Panc1 (cell line): Measurements from ENCODE around the gene OR51V1. TPM values are rescaled to one million over a fixed set of nuclear protein-coding genes. Genes with fewer than 3 reads are reported as not detected.

Source experiments
- ATAC-seq: fragments of 200-7000 bp; cut with Tn5 transposase; 2 replicates; pipeline ENCODE4 v1.9.1; 2020; ENCODE audit warnings: mild to moderate bottlenecking, moderate library complexity
- BruUV-seq: library from RNA; stranded (reverse); fragments of 400-500 nt; replicated peaks from 2 replicates; lab custom pipeline; 2021; lab: Mats Ljungman, UMichigan
- CTCF ChIA-PET: fragments of 300-600 bp; sonication (Branson Sonifier 250); formaldehyde crosslinking; loops from one replicate; lab custom pipeline; 2022; ENCODE audit warnings: antibody characterized with exemption; lab: Charles Lee
- POLR2A ChIA-PET: fragments of 300-600 bp; sonication (Branson Sonifier 250); formaldehyde crosslinking; loops from one replicate; lab custom pipeline; 2022; ENCODE audit warnings: antibody characterized with exemption; lab: Charles Lee
- DNase-seq: peaks from one replicate; pipeline ENCODE4 v3.0.0-alpha.2; 2010; ENCODE audit warnings: low read depth, low spot score
- H3K27ac ChIP-seq: 2 replicates; pipeline ENCODE4 v1.5.1; 2011; ENCODE audit warnings: mild to moderate bottlenecking, low read length, inconsistent platforms
- H3K27me3 ChIP-seq: fragments of 200-500 bp; sonication (Bioruptor generic); 2 replicates; pipeline ENCODE4 v1.6.0; 2014; ENCODE audit warnings: low read length, inconsistent platforms; ENCODE audit not compliant: control insufficient read depth, insufficient read depth
- H3K36me3 ChIP-seq: fragments of 200-500 bp; sonication (Bioruptor generic); 2 replicates; pipeline ENCODE4 v1.5.1; 2014; ENCODE audit warnings: inconsistent platforms, mild to moderate bottlenecking, low read length, moderate library complexity; ENCODE audit not compliant: control insufficient read depth, insufficient read depth
- H3K4me1 ChIP-seq: 2 replicates; pipeline ENCODE4 v1.5.1; 2011; ENCODE audit warnings: inconsistent platforms, mild to moderate bottlenecking, low read length, moderate library complexity; ENCODE audit not compliant: control insufficient read depth, insufficient read depth
- H3K4me3 ChIP-seq, 2 experiments: 2 replicates each; pipeline ENCODE4 v1.5.1; 2011 to 2012; ENCODE audit warnings: low read depth in 2 of 2, low read length in 2 of 2, mild to moderate bottlenecking in 2 of 2, inconsistent platforms in 1 of 2, moderate library complexity in 1 of 2
- H3K9me3 ChIP-seq: fragments of 200-500 bp; sonication (Bioruptor generic); 2 replicates; pipeline ENCODE4 v1.5.1; 2014; ENCODE audit warnings: low read depth, mild to moderate bottlenecking, inconsistent platforms, low read length, moderate library complexity; ENCODE audit not compliant: control insufficient read depth, insufficient read depth
- POLR2AphosphoS5 ChIP-seq: IDR thresholded peaks from 2 replicates; pipeline ENCODE4 v1.6.1; 2012; ENCODE audit warnings: mild to moderate bottlenecking, low read depth, low read length, moderate library complexity
- REST ChIP-seq, 2 experiments: IDR thresholded peaks; 2 replicates each; pipeline ENCODE4 v1.6.1; 2011 to 2012; ENCODE audit warnings: low read depth in 2 of 2, control low read depth in 1 of 2, low read length in 1 of 2, mild to moderate bottlenecking in 1 of 2, moderate library complexity in 1 of 2; ENCODE audit not compliant: insufficient read depth in 1 of 2
- SIN3A ChIP-seq: IDR thresholded peaks from 2 replicates; pipeline ENCODE4 v1.6.1; 2012; ENCODE audit warnings: low read depth, mild to moderate bottlenecking, low read length, moderate library complexity, borderline replicate concordance; ENCODE audit not compliant: insufficient read depth
- TCF7L2 ChIP-seq: IDR thresholded peaks from 2 replicates; pipeline ENCODE4 v1.6.1; 2011; ENCODE audit warnings: mild to moderate bottlenecking, low read depth, low read length, inconsistent platforms
- in situ Hi-C: cut with HindIII; loops from 2 replicates; pipeline ENCODE4 v1.10.0; 2016; ENCODE audit warnings: low sequenced_read_pairs, low pct_unique_long_range_greater_than_20kb
- intact Hi-C: fragments of 100-400 bp; cut with micrococcal nuclease; formaldehyde crosslinking; loops from one replicate; pipeline ENCODE4 v1.10.0; 2022; ENCODE audit not compliant: unreplicated experiment
- total RNA-seq: library from RNA; stranded (reverse); gene quantifications from one replicate; pipeline ENCODE4 v1.2.1, GENCODE V29; 2021; ENCODE audit not compliant: unreplicated experiment
- TF ChIP-seq, protein P1 (sequence below): fragments of 450-650 bp; IDR thresholded peaks from 2 replicates; pipeline ENCODE4 v1.5.1; 2017; ENCODE audit warnings: mild to moderate bottlenecking

The OR51V1 gene
- total RNA-seq, 1 experiment from 2014 or later: not detected

GRCh38 chr11:5233307-5233706 is 32.8 kb upstream of the OR51V1 start:
- no peak for DNase-seq
- intact Hi-C loops: no loop called here
- ChIA-PET POLR2A (no interaction called here), CTCF (no interaction called here)
- no peaks in the 10 kb centered on the region for H3K27me3 ChIP-seq
- no peaks in the 10 kb centered on the region for H3K9me3 ChIP-seq
- no peak overlapping the region for H3K4me3 ChIP-seq
- in situ Hi-C loops: no loop called here
- H3K36me3 ChIP-seq: no peaks in the 10 kb centered on the region
- no peaks in the 10 kb centered on the region for H3K4me1 ChIP-seq
- BruUV-seq: no TSS peak
- TF ChIP-seq POLR2AphosphoS5: no peak
- TF ChIP-seq REST (IDR thresholded peaks at IDR 0.05; ENCODE audit: insufficient read depth in 1 of 2, low read depth in 2 of 2, low read length in 1 of 2): no peak
- no peak for ATAC-seq
- H3K27ac ChIP-seq: no peak overlapping the region

DNA sequence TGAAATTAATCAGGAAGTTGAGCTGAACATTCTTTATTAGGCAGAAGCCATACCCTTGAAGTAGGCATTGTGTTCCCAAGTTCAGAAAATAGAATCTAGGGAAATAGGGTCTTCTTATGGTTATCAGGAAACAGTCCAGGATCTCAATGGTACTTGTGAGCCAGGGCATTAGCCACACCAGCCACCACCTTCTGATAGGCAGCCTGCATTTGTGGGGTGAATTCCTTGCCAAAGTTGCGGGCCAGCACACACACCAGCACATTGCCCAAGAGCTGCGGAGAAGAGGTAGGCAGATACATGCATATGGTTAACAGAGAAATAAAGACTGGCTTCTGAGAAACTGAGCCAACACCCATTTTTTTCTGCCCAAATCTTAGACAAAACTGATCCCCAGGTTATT is 32.3 kb upstream of the OR51V1 start:
- Histone ChIP-seq H3K36me3 (no peaks in the 10 kb centered on the region), H3K27ac (no peak overlapping the region), H3K4me1 (no peaks in the 10 kb centered on the region), H3K9me3 (no peaks in the 10 kb centered on the region), H3K4me3 (no peak overlapping the region), H3K27me3 (no peaks in the 10 kb centered on the region)
- no peak for DNase-seq
- TF ChIP-seq SIN3A: no peak
- TF ChIP-seq POLR2AphosphoS5: no peak
- no peak for TF ChIP-seq TCF7L2
- TF ChIP-seq REST (IDR thresholded peaks at IDR 0.05; ENCODE audit: insufficient read depth in 1 of 2, low read depth in 2 of 2, low read length in 1 of 2): no peak
- TF ChIP-seq, protein P1, sequence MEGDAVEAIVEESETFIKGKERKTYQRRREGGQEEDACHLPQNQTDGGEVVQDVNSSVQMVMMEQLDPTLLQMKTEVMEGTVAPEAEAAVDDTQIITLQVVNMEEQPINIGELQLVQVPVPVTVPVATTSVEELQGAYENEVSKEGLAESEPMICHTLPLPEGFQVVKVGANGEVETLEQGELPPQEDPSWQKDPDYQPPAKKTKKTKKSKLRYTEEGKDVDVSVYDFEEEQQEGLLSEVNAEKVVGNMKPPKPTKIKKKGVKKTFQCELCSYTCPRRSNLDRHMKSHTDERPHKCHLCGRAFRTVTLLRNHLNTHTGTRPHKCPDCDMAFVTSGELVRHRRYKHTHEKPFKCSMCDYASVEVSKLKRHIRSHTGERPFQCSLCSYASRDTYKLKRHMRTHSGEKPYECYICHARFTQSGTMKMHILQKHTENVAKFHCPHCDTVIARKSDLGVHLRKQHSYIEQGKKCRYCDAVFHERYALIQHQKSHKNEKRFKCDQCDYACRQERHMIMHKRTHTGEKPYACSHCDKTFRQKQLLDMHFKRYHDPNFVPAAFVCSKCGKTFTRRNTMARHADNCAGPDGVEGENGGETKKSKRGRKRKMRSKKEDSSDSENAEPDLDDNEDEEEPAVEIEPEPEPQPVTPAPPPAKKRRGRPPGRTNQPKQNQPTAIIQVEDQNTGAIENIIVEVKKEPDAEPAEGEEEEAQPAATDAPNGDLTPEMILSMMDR: no peak
- in situ Hi-C loops: no loop called here
- CTCF ChIA-PET: no interaction called here
- intact Hi-C loops: no loop called here
- no TSS peak for BruUV-seq
- POLR2A ChIA-PET: no interaction called here
- no peak for ATAC-seq
